H1 (cell line): ENCODE results near the gene CALHM3. TPM values are rescaled to one million over a fixed set of nuclear protein-coding genes. Genes with fewer than 3 reads are reported as not detected.

ENCODE experiments used
- CTCF ChIA-PET: fragments of 300-600 bp; sonication (Branson Sonifier 250); formaldehyde crosslinking; loops from one replicate; lab custom pipeline; 2021; ENCODE audit not compliant: partially characterized antibody; lab: Charles Lee
- POLR2A ChIA-PET: fragments of 300-600 bp; sonication (Branson Sonifier 250); formaldehyde crosslinking; loops from one replicate; lab custom pipeline; 2021; ENCODE audit warnings: inconsistent platforms; ENCODE audit not compliant: partially characterized antibody; lab: Charles Lee
- DNase-seq, 2 experiments: peaks; one replicate each; pipeline versions ENCODE4 v3.0.0 to v3.0.0-alpha.2; 2010 to 2022; ENCODE audit warnings: low spot score in 2 of 2, low read depth in 1 of 2, mixed read lengths in 1 of 2
- FAIRE-seq: peaks from 2 replicates; lab custom pipeline; 2011; peaks lifted over from hg19 to GRCh38; lab: Jason Lieb, UNC
- H2AFZ ChIP-seq: 2 replicates; pipeline ENCODE4 v1.8.1; 2012; ENCODE audit warnings: low read length, inconsistent platforms
- H2AK5ac ChIP-seq: 2 replicates; pipeline ENCODE4 v1.6.1; 2013; ENCODE audit warnings: low read depth, low read length
- H2BK120ac ChIP-seq: replicated peaks from 2 replicates; pipeline ENCODE3; 2013; ENCODE audit warnings: low read depth, low read length, inconsistent platforms
- H2BK12ac ChIP-seq: 2 replicates; pipeline ENCODE4 v1.6.1; 2013; ENCODE audit warnings: low read depth, low read length
- H2BK15ac ChIP-seq: 2 replicates; pipeline ENCODE4 v1.6.1; 2013; ENCODE audit warnings: low read length
- H2BK20ac ChIP-seq: 2 replicates; pipeline ENCODE4 v1.6.1; 2013; ENCODE audit warnings: low read length
- H2BK5ac ChIP-seq: 2 replicates; pipeline ENCODE4 v1.6.1; 2013; ENCODE audit warnings: low read depth, low read length
- H3K14ac ChIP-seq: 2 replicates; pipeline ENCODE4 v1.6.1; 2013; ENCODE audit warnings: inconsistent platforms; ENCODE audit not compliant: insufficient read length
- H3K18ac ChIP-seq: 2 replicates; pipeline ENCODE4 v1.6.1; 2013; ENCODE audit warnings: low read length; ENCODE audit errors: extremely low read depth
- H3K23ac ChIP-seq: 2 replicates; pipeline ENCODE4 v1.6.1; 2013; ENCODE audit warnings: inconsistent platforms; ENCODE audit not compliant: insufficient read length
- H3K23me2 ChIP-seq: 2 replicates; pipeline ENCODE4 v1.6.1; 2013; ENCODE audit warnings: low read depth, low read length
- H3K27ac ChIP-seq: 2 replicates; pipeline ENCODE4 v1.6.1; 2011; ENCODE audit warnings: low read depth, low read length, inconsistent platforms
- H3K27me3 ChIP-seq, 4 experiments: replicated peaks in 1 of 4; 1 replicate in 1 of 4; 2 replicates in 3 of 4; pipeline versions ENCODE4 v1.6.1 to v1.8.1; 2011 to 2013; ENCODE audit warnings: low read length in 3 of 4, mild to moderate bottlenecking in 3 of 4, inconsistent platforms in 2 of 4, mixed read lengths in 2 of 4, moderate library complexity in 1 of 4; ENCODE audit not compliant: control insufficient read depth in 3 of 4, insufficient read depth in 3 of 4; ENCODE audit errors: extremely low read depth in 1 of 4
- H3K36me3 ChIP-seq, 4 experiments: 2 replicates each; pipeline versions ENCODE4 v1.6.1 to v1.8.1; 2011 to 2013; ENCODE audit warnings: mild to moderate bottlenecking in 4 of 4, low read length in 3 of 4, moderate library complexity in 2 of 4, control low read depth in 1 of 4, inconsistent platforms in 1 of 4; ENCODE audit not compliant: insufficient read depth in 4 of 4, control insufficient read depth in 2 of 4
- H3K4ac ChIP-seq: replicated peaks from 2 replicates; pipeline ENCODE3; 2013; ENCODE audit warnings: low read length, low read depth, mixed read lengths, inconsistent platforms; ENCODE audit not compliant: insufficient read length
- H3K4me1 ChIP-seq, 4 experiments: replicated peaks in 1 of 4; 1 replicate in 1 of 4; 2 replicates in 3 of 4; pipeline versions ENCODE4 v1.6.1 to v1.8.1; 2011 to 2013; ENCODE audit warnings: low read length in 3 of 4, inconsistent platforms in 2 of 4, mixed read lengths in 1 of 4; ENCODE audit not compliant: insufficient read depth in 4 of 4, control insufficient read depth in 3 of 4
- H3K4me2 ChIP-seq, 2 experiments: 2 replicates each; pipeline versions ENCODE4 v1.6.1 to v1.8.1; 2011 to 2013; ENCODE audit warnings: low read depth in 2 of 2, low read length in 2 of 2, control low read depth in 1 of 2, inconsistent platforms in 1 of 2, mild to moderate bottlenecking in 1 of 2; ENCODE audit not compliant: insufficient read depth in 1 of 2
- H3K4me3 ChIP-seq, 4 experiments: fragments of 200-600, 300-600 bp in 1 of 4; sonication (generic), shearing (Covaris generic), sonication (Bioruptor Twin) in 1 of 4; 2 replicates each; pipeline versions ENCODE4 v1.5.1 to v1.8.1; 2011 to 2016; ENCODE audit warnings: low read length in 4 of 4, low read depth in 3 of 4, control low read depth in 2 of 4, inconsistent platforms in 2 of 4, mild to moderate bottlenecking in 2 of 4, mixed read lengths in 1 of 4, moderate library complexity in 1 of 4; ENCODE audit not compliant: insufficient read depth in 2 of 4; ENCODE audit errors: extremely low read depth in 1 of 4
- H3K56ac ChIP-seq: replicated peaks from 2 replicates; pipeline ENCODE3; 2013; ENCODE audit warnings: low read depth, mild to moderate bottlenecking, mixed read lengths, low read length, inconsistent platforms; ENCODE audit not compliant: insufficient read length
- H3K79me1 ChIP-seq: 2 replicates; pipeline ENCODE4 v1.6.1; 2013; ENCODE audit warnings: low read depth, low read length, control low read depth
- H3K79me2 ChIP-seq, 2 experiments: 2 replicates each; pipeline versions ENCODE4 v1.6.1 to v1.8.1; 2012 to 2013; ENCODE audit warnings: low read length in 2 of 2, mild to moderate bottlenecking in 2 of 2, inconsistent platforms in 1 of 2; ENCODE audit not compliant: insufficient read depth in 2 of 2, control insufficient read depth in 1 of 2
- H3K9ac ChIP-seq, 4 experiments: replicated peaks in 1 of 4; 1 replicate in 1 of 4; 2 replicates in 3 of 4; pipeline versions ENCODE4 v1.6.1 to v1.8.1; 2011 to 2013; ENCODE audit warnings: low read depth in 3 of 4, low read length in 3 of 4, control low read depth in 2 of 4, mild to moderate bottlenecking in 2 of 4, moderate library complexity in 2 of 4, inconsistent platforms in 1 of 4; ENCODE audit errors: extremely low read depth in 1 of 4
- H3K9me3 ChIP-seq, 2 experiments: 2 replicates each; pipeline versions ENCODE4 v1.6.1 to v1.8.1; 2012 to 2013; ENCODE audit warnings: mild to moderate bottlenecking in 2 of 2, moderate library complexity in 2 of 2, control low read depth in 1 of 2, inconsistent platforms in 1 of 2, low read depth in 1 of 2, low read length in 1 of 2, mixed read lengths in 1 of 2; ENCODE audit not compliant: insufficient read depth in 2 of 2
- H4K20me1 ChIP-seq, 2 experiments: replicated peaks in 1 of 2; 2 replicates each; pipeline versions ENCODE3 to v1.8.1; 2011 to 2013; ENCODE audit warnings: inconsistent platforms in 2 of 2, low read length in 2 of 2, mild to moderate bottlenecking in 1 of 2; ENCODE audit not compliant: insufficient read depth in 2 of 2, control insufficient read depth in 1 of 2
- H4K5ac ChIP-seq: 2 replicates; pipeline ENCODE4 v1.6.1; 2013; ENCODE audit warnings: low read length, low read depth, mixed read lengths, inconsistent platforms; ENCODE audit not compliant: insufficient read length
- H4K8ac ChIP-seq: 2 replicates; pipeline ENCODE4 v1.8.0; 2013; ENCODE audit warnings: mild to moderate bottlenecking, moderate library complexity, low read length, inconsistent platforms; ENCODE audit not compliant: insufficient read depth; ENCODE audit errors: extremely low read depth
- H4K91ac ChIP-seq: replicated peaks from 2 replicates; pipeline ENCODE3; 2013; ENCODE audit warnings: low read length, mixed read lengths, inconsistent platforms; ENCODE audit not compliant: insufficient read length
- CHD1 ChIP-seq: IDR thresholded peaks from 2 replicates; pipeline ENCODE4 v1.6.1; 2012; ENCODE audit warnings: low read depth, low read length, improper control_type of control experiment
- EZH2 ChIP-seq: fragments of 200-600 bp; sonication (generic); IDR thresholded peaks from 2 replicates; pipeline ENCODE4 v1.7.1; 2012; ENCODE audit warnings: low read depth, mild to moderate bottlenecking, moderate library complexity, low read length, inconsistent platforms; ENCODE audit not compliant: severe bottlenecking
- SAP30 ChIP-seq: fragments of 300-600 bp; sonication (generic); IDR thresholded peaks from 2 replicates; pipeline ENCODE4 v1.7.1; 2012; ENCODE audit warnings: low read length, moderate library complexity, mild to moderate bottlenecking, inconsistent platforms; ENCODE audit not compliant: insufficient read depth, insufficient replicate concordance
- SRF ChIP-seq: IDR thresholded peaks from 2 replicates; pipeline ENCODE4 v1.6.1; 2011; ENCODE audit warnings: mild to moderate bottlenecking, low read depth, low read length, moderate library complexity
- WGBS, 2 experiments: shearing (Covaris generic) in 1 of 2; methylation state at CpG; one replicate each; pipeline versions ENCODE4 v1.1.6 to v1.1.7; 2013 to 2015; ENCODE audit warnings: low lambda C conversion rate in 2 of 2, mixed read lengths in 2 of 2, inconsistent platforms in 1 of 2, low coverage in 1 of 2, missing lambda C conversion rate in 1 of 2; ENCODE audit not compliant: insufficient replicate concordance in 2 of 2, insufficient coverage in 1 of 2, insufficient read length in 1 of 2; ENCODE audit errors: extremely low coverage in 1 of 2, missing lambda C conversion rate in 1 of 2; 5-methylcytosine and 5-hydroxymethylcytosine counted together
- polyA plus RNA-seq, 7 experiments: library from polyadenylated mRNA; depleted of rRNA in 3 of 7; stranded (reverse) in 5 of 7; unstranded in 2 of 7; fragments of >200 nt in 5 of 7; fragments of 200-250 nt in 2 of 7; gene quantifications; 1 replicate in 5 of 7; 2 replicates in 1 of 7; 4 replicates in 1 of 7; pipeline versions ENCODE4 v1.2.1 to v1.2.3, GENCODE V29; 2011 to 2013; ENCODE audit warnings: missing spikeins in 2 of 7, mixed read lengths in 2 of 7
- total RNA-seq: library from RNA; stranded (reverse); fragmentation: NEBNext Ultra II Directional; extraction: Animal tissue kit (Norgen Biotek cat#: 25700); gene quantifications from 2 replicates; pipeline ENCODE4 v1.2.1, GENCODE V29; 2021

CALHM3 gene
- total and polyA plus RNA-seq, 2 of the 8 experiments (the other 6 are each of a cell fraction or from before 2014, with no cell fraction given) = 0.17 to 0.60 TPM

GRCh38 chr10:103445366-103445765 is 33.7 kb downstream of the CALHM3 start:
- Histone ChIP-seq H2BK15ac (no peak overlapping the region), H3K79me2 (no peaks in the 10 kb centered on the region), H4K20me1 (peaks cover 3 to 10% of the 10 kb centered on the region in 2 experiments), H3K18ac (no peak overlapping the region), H3K4me1 (no peaks in the 10 kb centered on the region), H3K23ac (no peak overlapping the region), H3K27me3 (no peaks in the 10 kb centered on the region), H3K79me1 (no peaks in the 10 kb centered on the region; the same call in 1 of the 2 replicates), H3K4me3 (no peak overlapping the region), H4K91ac (no peak overlapping the region), H3K9ac (no peak overlapping the region), H3K23me2 (no peaks in the 10 kb centered on the region), H3K9me3 (no peaks in the 10 kb centered on the region), H3K27ac (no peak overlapping the region), H2BK20ac (no peak overlapping the region), H3K36me3 (peaks cover 29 to 68% (median 59%) of the 10 kb centered on the region in 4 experiments), H2AK5ac (no peak overlapping the region), H2BK120ac (no peak overlapping the region), H2BK5ac (no peak overlapping the region), H3K4ac (no peak overlapping the region), H3K56ac (no peak overlapping the region), H4K5ac (no peak overlapping the region), H4K8ac (no peak overlapping the region), H2BK12ac (no peak overlapping the region), H2AFZ (no peak overlapping the region), H3K14ac (no peak overlapping the region), H3K4me2 (no peak overlapping the region)
- WGBS, 2 experiments = 88% methylated on average over 9 of the region's 9 CpGs; no CpG with 5 or more reads in 1 of the 2 experiments
- FAIRE-seq (no peak), DNase-seq (no peak)
- CTCF ChIA-PET = interaction anchor here (1.4 to 2.0 kb wide), 3 partner anchors 9 to 148 kb away, joined by 3 to 8 read pairs (median 4); no protein-coding TSS in a partner anchor
- POLR2A ChIA-PET = no interaction called here
- TF ChIP-seq CHD1 (no peak), SAP30 (no peak), EZH2 (no peak), SRF (no peak)
